ENCODE measurements around the gene DUSP7.

DUSP7 gene

GRCh38 chr3:52086461-52086860 is 30.1 kb upstream of the DUSP7 start:
- DNase-seq: no peak

- no peak for DNase-seq
Observed at GRCh38 chr3:52085681-52086282, 29.4 kb upstream of the DUSP7 start.

- DNase-seq: no peak
Observed at GRCh38 chr3:52084954-52085680, 28.7 kb upstream of the DUSP7 start.

- no peak for DNase-seq
Observed at GRCh38 chr3:52084216-52084945, 28.0 kb upstream of the DUSP7 start.

GRCh38 chr3:52083556-52084087 is 27.3 kb upstream of the DUSP7 start:
- DNase-seq: no peak

- DNase-seq: no peak
Observed at GRCh38 chr3:52082951-52083350, 26.6 kb upstream of the DUSP7 start.

- no peak for DNase-seq
Observed at GRCh38 chr3:52080830-52081719, 24.7 kb upstream of the DUSP7 start.

- DNase-seq: no peak
Observed at GRCh38 chr3:52079958-52080357, 23.6 kb upstream of the DUSP7 start.

- no peak for DNase-seq
Observed at GRCh38 chr3:52078781-52079560, 22.6 kb upstream of the DUSP7 start.

- DNase-seq: no peak
Observed at GRCh38 chr3:52077925-52078324, 21.6 kb upstream of the DUSP7 start.

GRCh38 chr3:52076896-52077780 is 20.8 kb upstream of the DUSP7 start:
- DNase-seq: no peak

- no peak for DNase-seq
Observed at GRCh38 chr3:52073490-52073889, 17.1 kb upstream of the DUSP7 start.

GRCh38 chr3:52072471-52072870 is 16.1 kb upstream of the DUSP7 start:
- no peak for DNase-seq

GRCh38 chr3:52072020-52072419 is 15.6 kb upstream of the DUSP7 start:
- DNase-seq: no peak

GRCh38 chr3:52070724-52071621 is 14.6 kb upstream of the DUSP7 start:
- no peak for DNase-seq

- DNase-seq: no peak
Observed at GRCh38 chr3:52069855-52070254, 13.5 kb upstream of the DUSP7 start.

GRCh38 chr3:52069135-52069534 is 12.8 kb upstream of the DUSP7 start:
- no peak for DNase-seq

- DNase-seq: no peak
Observed at GRCh38 chr3:52068730-52069129, 12.4 kb upstream of the DUSP7 start.

- DNase-seq: no peak
Observed at GRCh38 chr3:52068055-52068571, 11.7 kb upstream of the DUSP7 start.

- DNase-seq: no peak
Observed at GRCh38 chr3:52067526-52067925, 11.2 kb upstream of the DUSP7 start.
